HepG2 (cell line): ENCODE measurements around the gene NOSIP. TPM values are rescaled to one million over a fixed set of nuclear protein-coding genes. Genes with fewer than 3 reads are reported as not detected.

Source experiments
- BCL6 ChIP-seq: IDR thresholded peaks from 2 replicates; pipeline ENCODE4 v1.6.1; 2016; ENCODE audit warnings: missing genetic modification reagents, missing compliant biosample characterization
- CREB1 ChIP-seq, 2 experiments: fragments of 450-650 bp in 1 of 2; IDR thresholded peaks; 2 replicates each; pipeline ENCODE4 v1.6.1; 2016 to 2017; ENCODE audit warnings: control low read depth in 1 of 2, mild to moderate bottlenecking in 1 of 2, missing compliant biosample characterization in 1 of 2, missing genetic modification characterization in 1 of 2
- ELF4 ChIP-seq: sonication (generic); formaldehyde crosslinking; IDR thresholded peaks from 2 replicates; pipeline ENCODE4 v1.5.0; 2020; ENCODE audit warnings: missing genetic modification reagents, mild to moderate bottlenecking, moderate library complexity, borderline replicate concordance
- FOXJ3 ChIP-seq: sonication (generic); formaldehyde crosslinking; IDR thresholded peaks from 2 replicates; pipeline ENCODE4 v1.4.0; 2020; ENCODE audit warnings: missing genetic modification reagents, mild to moderate bottlenecking, borderline replicate concordance
- FOXK1 ChIP-seq: sonication (generic); formaldehyde crosslinking; IDR thresholded peaks from 2 replicates; pipeline ENCODE4 v1.4.0; 2020; ENCODE audit warnings: low read depth, missing genetic modification reagents, borderline replicate concordance
- KAT8 ChIP-seq: IDR thresholded peaks from 2 replicates; pipeline ENCODE4 v1.6.1; 2016; ENCODE audit warnings: missing genetic modification reagents, missing compliant biosample characterization
- KDM5A ChIP-seq: fragments of 200-600 bp; sonication (generic); IDR thresholded peaks from 2 replicates; pipeline ENCODE4 v1.7.0; 2018; ENCODE audit warnings: antibody characterized with exemption, mild to moderate bottlenecking, low read length, borderline replicate concordance
- KDM5B ChIP-seq: sonication (generic); formaldehyde crosslinking; IDR thresholded peaks from 2 replicates; pipeline ENCODE4 v1.4.0; 2020; ENCODE audit warnings: missing genetic modification reagents, mild to moderate bottlenecking, borderline replicate concordance
- KLF13 ChIP-seq: sonication (generic); formaldehyde crosslinking; IDR thresholded peaks from 2 replicates; pipeline ENCODE4 v1.4.0; 2020; ENCODE audit warnings: mild to moderate bottlenecking, missing genetic modification reagents
- MLXIP ChIP-seq: sonication (generic); formaldehyde crosslinking; IDR thresholded peaks from 2 replicates; pipeline ENCODE4 v1.9.0; 2021; ENCODE audit warnings: missing genetic modification reagents, borderline replicate concordance
- PAX8 ChIP-seq: sonication (generic); formaldehyde crosslinking; IDR thresholded peaks from 2 replicates; pipeline ENCODE4 v1.8.0; 2022; ENCODE audit warnings: mild to moderate bottlenecking, missing genetic modification reagents, borderline replicate concordance
- SMYD3 ChIP-seq: sonication (generic); formaldehyde crosslinking; IDR thresholded peaks from 2 replicates; pipeline ENCODE4 v1.8.1; 2023; ENCODE audit warnings: mild to moderate bottlenecking, missing genetic modification reagents
- TRIM22 ChIP-seq: fragments of 450-650 bp; IDR thresholded peaks from 2 replicates; pipeline ENCODE4 v1.6.1; 2017
- ZFP36L2 ChIP-seq: sonication (generic); formaldehyde crosslinking; IDR thresholded peaks from 2 replicates; pipeline ENCODE4 v1.4.0; 2020; ENCODE audit warnings: missing genetic modification reagents
- ZNF431 ChIP-seq: sonication (generic); formaldehyde crosslinking; IDR thresholded peaks from 2 replicates; pipeline ENCODE4 v1.9.0; 2022; ENCODE audit warnings: missing genetic modification reagents, low read depth, mild to moderate bottlenecking, borderline replicate concordance
- ZNF572 ChIP-seq: sonication (generic); formaldehyde crosslinking; IDR thresholded peaks from 2 replicates; pipeline ENCODE4 v1.5.1; 2020; ENCODE audit warnings: mild to moderate bottlenecking, missing genetic modification reagents
- ZNF619 ChIP-seq: sonication (generic); formaldehyde crosslinking; IDR thresholded peaks from 2 replicates; pipeline ENCODE4 v1.4.0; 2020; ENCODE audit warnings: mild to moderate bottlenecking, missing genetic modification reagents
- ZNF713 ChIP-seq: sonication (generic); formaldehyde crosslinking; IDR thresholded peaks from 2 replicates; pipeline ENCODE4 v1.4.0; 2020; ENCODE audit warnings: mild to moderate bottlenecking, missing genetic modification reagents
- ZNF747 ChIP-seq: sonication (generic); formaldehyde crosslinking; IDR thresholded peaks from 2 replicates; pipeline ENCODE4 v1.8.1; 2023; ENCODE audit warnings: missing genetic modification reagents, mild to moderate bottlenecking, borderline replicate concordance
- polyA plus RNA-seq, 8 experiments: library from polyadenylated mRNA; depleted of rRNA in 3 of 8; stranded (reverse) in 7 of 8; unstranded in 1 of 8; fragments of >200 nt; fragmentation: Illumina TruSeq in 4 of 8; extraction: Trizol in 4 of 8; gene quantifications; 2 replicates each; pipeline versions ENCODE4 v1.2.1 to v1.2.3, GENCODE V29; 2011 to 2016; ENCODE audit warnings: low read depth in 4 of 8, missing spikeins in 1 of 8, mixed read lengths in 1 of 8; ENCODE audit not compliant: insufficient read depth in 1 of 8
- total RNA-seq, 5 experiments: library from RNA; depleted of rRNA; stranded (reverse); fragments of >200 nt; fragmentation: Illumina TruSeq; extraction: Trizol; gene quantifications; 2 replicates each; pipeline ENCODE4 v1.2.3, GENCODE V29; 2016; ENCODE audit warnings: low read depth in 1 of 5
- TF ChIP-seq, protein P1 (sequence below): sonication (generic); formaldehyde crosslinking; conservative IDR thresholded peaks from 2 replicates; pipeline ENCODE4 v1.5.0; 2020; ENCODE audit warnings: missing genetic modification reagents
- TF ChIP-seq, protein P2 (sequence below): sonication (generic); formaldehyde crosslinking; IDR thresholded peaks from 2 replicates; pipeline ENCODE4 v1.5.0; 2020; ENCODE audit warnings: missing genetic modification reagents, mild to moderate bottlenecking, borderline replicate concordance
- TF ChIP-seq, protein P3 (sequence below): sonication (generic); formaldehyde crosslinking; IDR thresholded peaks from 2 replicates; pipeline ENCODE4 v1.8.0; 2022; ENCODE audit warnings: missing genetic modification reagents, low read depth, mild to moderate bottlenecking, borderline replicate concordance

NOSIP gene
- total and polyA plus RNA-seq, 2 of the 13 experiments (the other 11 are each of a cell fraction or from before 2014, with no cell fraction given) = 54.3 to 78.0 TPM

- TF ChIP-seq, protein P1, sequence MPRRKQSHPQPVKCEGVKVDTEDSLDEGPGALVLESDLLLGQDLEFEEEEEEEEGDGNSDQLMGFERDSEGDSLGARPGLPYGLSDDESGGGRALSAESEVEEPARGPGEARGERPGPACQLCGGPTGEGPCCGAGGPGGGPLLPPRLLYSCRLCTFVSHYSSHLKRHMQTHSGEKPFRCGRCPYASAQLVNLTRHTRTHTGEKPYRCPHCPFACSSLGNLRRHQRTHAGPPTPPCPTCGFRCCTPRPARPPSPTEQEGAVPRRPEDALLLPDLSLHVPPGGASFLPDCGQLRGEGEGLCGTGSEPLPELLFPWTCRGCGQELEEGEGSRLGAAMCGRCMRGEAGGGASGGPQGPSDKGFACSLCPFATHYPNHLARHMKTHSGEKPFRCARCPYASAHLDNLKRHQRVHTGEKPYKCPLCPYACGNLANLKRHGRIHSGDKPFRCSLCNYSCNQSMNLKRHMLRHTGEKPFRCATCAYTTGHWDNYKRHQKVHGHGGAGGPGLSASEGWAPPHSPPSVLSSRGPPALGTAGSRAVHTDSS (CRISPR knock-in tag) = no peak
- no peak for TF ChIP-seq ZNF572 (CRISPR knock-in tag)
- no peak for TF ChIP-seq ZNF713 (CRISPR knock-in tag)
- no peak for TF ChIP-seq CREB1 (IDR thresholded peaks at IDR 0.05)
- no peak for TF ChIP-seq CREB1 (CRISPR knock-in tag; IDR thresholded peaks at IDR 0.05)
- TF ChIP-seq ZNF431 (CRISPR knock-in tag) = peak; percentile 38; the same call in 1 of the 2 replicates
- 0 out of 2 replicates have a peak, but pooled peaks have one; percentile 41 for TF ChIP-seq FOXJ3 (CRISPR knock-in tag)
- TF ChIP-seq KDM5A = peak; percentile 65; the same call in 1 of the 2 replicates
- TF ChIP-seq ZNF747 (CRISPR knock-in tag) = no peak
- no peak for TF ChIP-seq PAX8 (CRISPR knock-in tag)
- TF ChIP-seq TRIM22 = no peak
- no peak for TF ChIP-seq MLXIP (CRISPR knock-in tag)
- no peak for TF ChIP-seq SMYD3 (CRISPR knock-in tag)
- TF ChIP-seq ELF4 (CRISPR knock-in tag) = no peak
- TF ChIP-seq ZNF619 (CRISPR knock-in tag) = no peak
- no peak for TF ChIP-seq ZFP36L2
- TF ChIP-seq, protein P2, sequence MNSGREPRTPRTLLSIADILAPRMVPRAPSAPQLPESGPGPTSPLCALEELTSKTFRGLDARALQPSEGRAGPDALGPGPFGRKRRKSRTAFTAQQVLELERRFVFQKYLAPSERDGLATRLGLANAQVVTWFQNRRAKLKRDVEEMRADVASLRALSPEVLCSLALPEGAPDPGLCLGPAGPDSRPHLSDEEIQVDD = no peak
- peak; percentile 77; the same call in 1 of the 2 replicates for TF ChIP-seq KDM5B (CRISPR knock-in tag)
- TF ChIP-seq BCL6 = no peak
- TF ChIP-seq FOXK1 = 0 out of 2 replicates have a peak, but pooled peaks have one; percentile 33
- 0 out of 2 replicates have a peak, but pooled peaks have one; percentile 47 for TF ChIP-seq KAT8 (CRISPR knock-in tag)
- no peak for TF ChIP-seq KLF13 (CRISPR knock-in tag)
- TF ChIP-seq, protein P3, sequence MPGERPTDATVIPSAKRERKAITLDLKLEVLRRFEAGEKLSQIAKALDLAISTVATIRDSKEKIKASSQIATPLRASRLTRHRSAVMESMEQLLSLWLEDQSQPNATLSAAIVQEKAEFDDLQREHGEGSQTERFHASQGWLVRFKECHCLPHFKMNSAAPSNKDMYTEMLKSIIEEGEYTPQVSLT (CRISPR knock-in tag) = no peak
Measured at GRCh38 chr19:49590071-49590970, 10.0 kb upstream of the NOSIP start (continued).
